ENCODE measurements around the gene CXCR5.

DNA sequence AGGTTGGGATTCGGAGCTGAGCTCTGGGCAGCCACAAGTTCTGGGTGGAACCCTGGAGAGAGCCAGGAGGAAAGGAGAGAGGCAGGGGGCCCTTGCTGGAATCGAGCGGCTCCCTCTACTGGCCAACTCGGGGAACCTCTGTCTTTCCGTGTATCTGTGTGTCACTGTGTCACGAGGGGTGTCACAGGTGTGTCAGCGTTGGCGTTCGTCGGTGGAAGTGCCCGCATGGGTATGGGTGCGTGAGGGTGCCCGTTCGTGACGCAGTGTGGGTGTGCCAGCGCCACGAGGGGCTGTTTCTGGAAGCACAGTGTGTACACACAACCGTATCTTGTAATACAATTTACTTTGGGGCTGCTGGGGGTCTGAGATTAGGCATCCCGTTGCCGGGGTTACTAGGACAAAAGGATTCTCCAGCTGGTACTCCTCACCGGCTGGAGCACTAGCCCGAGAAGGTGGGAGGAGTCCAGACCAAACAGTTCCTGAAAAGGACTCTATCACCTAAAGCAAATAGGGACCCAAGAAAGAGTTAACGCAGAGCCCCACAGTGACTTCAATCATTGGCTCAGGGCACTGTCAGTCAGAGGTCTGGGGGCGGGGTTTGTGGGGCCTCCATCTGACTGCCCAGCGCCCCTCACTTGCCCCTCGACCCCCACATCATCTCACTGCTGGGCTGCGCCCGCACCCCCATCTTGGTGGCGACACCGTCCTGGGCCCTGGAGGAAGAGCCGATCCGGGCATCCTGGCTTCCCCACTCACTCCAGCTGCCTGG is 44.6 kb downstream of the CXCR5 start:
- TF ChIP-seq, protein P1, sequence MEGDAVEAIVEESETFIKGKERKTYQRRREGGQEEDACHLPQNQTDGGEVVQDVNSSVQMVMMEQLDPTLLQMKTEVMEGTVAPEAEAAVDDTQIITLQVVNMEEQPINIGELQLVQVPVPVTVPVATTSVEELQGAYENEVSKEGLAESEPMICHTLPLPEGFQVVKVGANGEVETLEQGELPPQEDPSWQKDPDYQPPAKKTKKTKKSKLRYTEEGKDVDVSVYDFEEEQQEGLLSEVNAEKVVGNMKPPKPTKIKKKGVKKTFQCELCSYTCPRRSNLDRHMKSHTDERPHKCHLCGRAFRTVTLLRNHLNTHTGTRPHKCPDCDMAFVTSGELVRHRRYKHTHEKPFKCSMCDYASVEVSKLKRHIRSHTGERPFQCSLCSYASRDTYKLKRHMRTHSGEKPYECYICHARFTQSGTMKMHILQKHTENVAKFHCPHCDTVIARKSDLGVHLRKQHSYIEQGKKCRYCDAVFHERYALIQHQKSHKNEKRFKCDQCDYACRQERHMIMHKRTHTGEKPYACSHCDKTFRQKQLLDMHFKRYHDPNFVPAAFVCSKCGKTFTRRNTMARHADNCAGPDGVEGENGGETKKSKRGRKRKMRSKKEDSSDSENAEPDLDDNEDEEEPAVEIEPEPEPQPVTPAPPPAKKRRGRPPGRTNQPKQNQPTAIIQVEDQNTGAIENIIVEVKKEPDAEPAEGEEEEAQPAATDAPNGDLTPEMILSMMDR (IDR thresholded peaks at IDR 0.05), result peak; percentile 91 to 98 (median 96)
- peak; percentile 67 to 86 for TF ChIP-seq POLR2A (IDR thresholded peaks at IDR 0.05)

Data from Peyer's patch (tissue), 4 donors.